NT2/D1 (cell line): ENCODE data around the gene MEIOB.

Experiments used
- DNase-seq: peaks from one replicate; pipeline ENCODE4 v3.0.0-alpha.2; 2011; ENCODE audit warnings: low read depth, low spot score
- H3K27me3 ChIP-seq: 2 replicates; pipeline ENCODE4 v1.6.0; 2011; ENCODE audit warnings: mild to moderate bottlenecking; ENCODE audit not compliant: insufficient read length, insufficient read depth
- H3K36me3 ChIP-seq: 2 replicates; pipeline ENCODE4 v1.6.1; 2011; ENCODE audit warnings: mild to moderate bottlenecking, low read length, mixed read lengths; ENCODE audit not compliant: insufficient read depth, insufficient read length
- H3K4me1 ChIP-seq: 2 replicates; pipeline ENCODE4 v1.5.1; 2011; ENCODE audit not compliant: insufficient read depth, insufficient read length
- H3K4me3 ChIP-seq: 2 replicates; pipeline ENCODE4 v1.5.1; 2011; ENCODE audit warnings: low read depth; ENCODE audit not compliant: insufficient read length
- H3K9ac ChIP-seq: 2 replicates; pipeline ENCODE4 v1.6.0; 2011; ENCODE audit warnings: low read depth; ENCODE audit not compliant: insufficient read length
- H3K9me3 ChIP-seq: 2 replicates; pipeline ENCODE4 v1.5.1; 2011; ENCODE audit warnings: mild to moderate bottlenecking, low read length; ENCODE audit not compliant: insufficient read depth
- SUZ12 ChIP-seq: IDR thresholded peaks from 2 replicates; pipeline ENCODE4 v1.6.1; 2011; ENCODE audit not compliant: insufficient read length, insufficient read depth; ENCODE audit errors: extremely low read depth
- YY1 ChIP-seq: IDR thresholded peaks from 2 replicates; pipeline ENCODE4 v1.6.1; 2011; ENCODE audit not compliant: insufficient read length, insufficient read depth
- ZNF274 ChIP-seq: IDR thresholded peaks from 2 replicates; pipeline ENCODE4 v1.6.1; 2011; ENCODE audit warnings: mild to moderate bottlenecking, low read depth, low read length

Gene MEIOB

DNA sequence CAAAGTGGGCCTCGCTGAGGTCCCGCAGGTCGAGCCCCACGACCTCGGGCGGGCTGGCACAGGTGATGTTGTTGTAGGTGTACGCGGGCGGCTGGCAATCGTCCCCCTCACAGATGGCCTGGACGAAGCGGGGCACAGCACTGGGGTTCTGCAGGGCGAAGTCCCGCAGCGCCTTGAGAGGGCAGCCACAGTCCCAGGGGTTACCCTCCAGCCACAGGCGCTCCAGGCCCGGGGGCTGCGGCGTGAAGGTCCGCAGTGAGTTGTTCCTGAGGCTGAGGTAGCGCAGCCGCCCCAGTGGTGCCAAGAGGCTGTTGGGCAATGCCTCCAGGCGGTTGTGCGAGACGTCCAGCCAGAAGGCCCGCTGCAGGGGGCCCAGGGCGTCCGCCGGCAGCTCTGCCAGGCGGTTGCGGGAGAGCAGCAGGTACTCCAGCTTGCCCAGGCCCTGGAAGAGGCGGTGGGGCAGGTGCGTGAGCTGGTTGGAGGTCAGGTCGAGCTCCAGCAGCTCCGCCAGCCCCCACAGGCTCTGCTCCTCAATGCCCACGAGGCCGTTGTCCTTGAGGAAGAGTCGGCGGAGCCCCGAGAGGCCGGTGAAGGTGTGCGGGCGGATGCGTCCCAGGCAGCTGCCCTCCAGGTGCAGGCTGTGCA is 81.2 kb downstream of the MEIOB start:
- peaks cover 2% of the 10 kb centered on the region for H3K4me1 ChIP-seq
- TF ChIP-seq YY1: no peak
- TF ChIP-seq ZNF274: no peak
- TF ChIP-seq SUZ12: no peak
- H3K36me3 ChIP-seq: peaks cover 69% of the 10 kb centered on the region

DNA sequence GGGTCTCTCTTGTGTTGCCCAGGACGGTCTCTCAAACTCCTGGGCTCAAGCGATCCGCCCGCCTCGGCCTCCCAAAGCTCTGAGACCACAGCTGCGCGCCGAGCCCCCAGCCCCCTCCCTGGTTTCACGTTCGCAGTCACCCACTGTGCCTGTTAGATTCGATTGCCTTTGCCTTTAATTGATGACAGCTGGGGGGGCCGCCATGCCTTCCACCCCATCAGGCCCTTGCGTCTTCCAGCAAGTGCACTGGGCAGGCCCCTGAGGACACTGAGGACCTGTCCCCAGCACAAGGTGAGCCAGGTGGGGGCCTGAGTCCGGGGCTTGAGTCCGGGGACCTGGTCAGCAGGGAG is 81.7 kb downstream of the MEIOB start:
- TF ChIP-seq SUZ12 (no peak), ZNF274 (no peak), YY1 (no peak)
- no peak overlapping the region for H3K9ac ChIP-seq
- H3K27me3 ChIP-seq: no peaks in the 10 kb centered on the region
- no peak for DNase-seq
- H3K4me3 ChIP-seq: no peak overlapping the region
- no peaks in the 10 kb centered on the region; the same call in 1 of the 2 replicates for H3K9me3 ChIP-seq
- H3K36me3 ChIP-seq: peaks cover 74% of the 10 kb centered on the region
- H3K4me1 ChIP-seq: peaks cover 2% of the 10 kb centered on the region

More for the DNA sequence above, 81.2 kb downstream of the MEIOB start:
- Histone ChIP-seq H3K4me3 (no peak overlapping the region), H3K9me3 (no peaks in the 10 kb centered on the region; the same call in 1 of the 2 replicates), H3K27me3 (no peaks in the 10 kb centered on the region), H3K9ac (no peak overlapping the region)
- DNase-seq: no peak

DNA sequence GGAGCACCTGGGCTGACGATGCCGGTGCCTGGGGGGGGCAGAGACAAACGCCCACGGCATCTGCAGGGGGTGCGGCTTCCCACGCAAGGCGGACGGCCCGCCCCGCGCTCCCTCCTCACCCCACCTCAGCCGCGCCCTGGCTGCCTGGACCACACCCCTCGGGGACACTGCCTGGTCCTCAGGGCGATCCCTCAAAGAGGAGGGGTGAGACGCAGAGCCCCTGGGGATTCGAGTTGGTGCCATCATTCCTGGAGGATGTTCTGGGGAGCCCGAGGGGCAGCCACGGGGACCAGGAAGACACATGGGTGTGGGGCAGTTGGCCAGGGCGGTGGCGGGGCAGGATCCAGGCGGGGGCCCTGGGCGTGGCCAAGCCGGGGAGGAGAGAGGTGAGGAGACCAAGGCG is 82.3 kb downstream of the MEIOB start:
- no peaks in the 10 kb centered on the region for H3K27me3 ChIP-seq
- DNase-seq: no peak
- no peak for TF ChIP-seq YY1
- TF ChIP-seq SUZ12: no peak
- peaks cover 80% of the 10 kb centered on the region for H3K36me3 ChIP-seq
- H3K9ac ChIP-seq: no peak overlapping the region
- no peak overlapping the region for H3K4me3 ChIP-seq
- H3K4me1 ChIP-seq: peaks cover 4% of the 10 kb centered on the region
- no peaks in the 10 kb centered on the region for H3K9me3 ChIP-seq

DNA sequence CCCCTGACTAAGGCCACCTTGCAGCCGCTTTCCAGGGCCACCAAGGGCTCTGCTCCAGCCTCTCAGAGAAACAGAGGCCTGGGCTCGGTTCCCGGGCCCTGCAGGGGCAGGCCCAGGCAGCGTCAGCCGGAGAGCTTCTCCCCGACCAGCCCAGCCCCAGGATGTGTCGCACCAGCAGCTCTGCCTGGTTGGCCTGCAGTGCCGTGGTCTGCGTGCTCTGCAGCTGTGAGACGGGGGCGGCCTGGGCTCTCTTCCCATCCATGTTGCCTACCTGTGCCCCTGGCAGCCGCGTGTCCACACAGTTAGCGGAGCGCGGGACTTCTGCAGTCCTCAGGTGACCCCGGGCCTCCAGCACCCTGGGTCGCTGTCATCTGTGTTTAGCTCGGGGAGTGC is 83.3 kb downstream of the MEIOB start:
- no peak for TF ChIP-seq SUZ12
- Histone ChIP-seq H3K9ac (no peak overlapping the region), H3K4me1 (peaks cover 2% of the 10 kb centered on the region), H3K36me3 (peaks cover 86% of the 10 kb centered on the region), H3K9me3 (no peaks in the 10 kb centered on the region), H3K4me3 (no peak overlapping the region), H3K27me3 (no peaks in the 10 kb centered on the region)
- DNase-seq: no peak

DNA sequence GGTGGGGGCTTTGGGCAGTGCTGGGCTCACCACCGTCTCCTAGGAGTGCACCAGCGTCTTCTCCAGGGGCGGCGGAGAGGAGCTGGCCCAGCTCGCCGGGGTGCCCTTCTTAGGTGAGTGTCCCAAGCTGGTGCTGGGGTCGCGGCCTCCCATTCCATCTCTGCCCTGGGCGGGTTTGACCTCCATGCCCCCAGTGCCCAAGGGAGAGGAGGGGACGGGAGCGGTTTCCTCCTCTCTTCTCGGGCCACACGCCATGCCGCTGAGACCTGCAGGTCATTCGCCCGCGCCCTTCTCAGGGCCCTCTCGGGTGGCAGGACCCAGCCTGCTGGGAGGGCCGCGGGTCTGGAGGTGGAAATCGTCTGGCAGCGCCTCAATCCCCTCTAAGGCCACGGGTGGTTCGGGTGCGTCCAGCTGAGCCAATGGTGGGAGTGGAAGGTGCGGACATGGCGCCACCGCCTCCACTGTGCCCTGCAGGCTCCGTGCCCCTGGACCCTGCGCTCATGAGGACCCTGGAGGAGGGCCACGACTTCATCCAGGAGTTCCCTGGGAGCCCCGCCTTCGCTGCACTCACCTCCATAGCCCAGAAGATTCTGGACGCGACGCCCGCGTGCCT is 83.8 kb downstream of the MEIOB start:
- H3K4me1 ChIP-seq: peaks cover 2% of the 10 kb centered on the region
- H3K27me3 ChIP-seq: no peaks in the 10 kb centered on the region
- no peaks in the 10 kb centered on the region for H3K9me3 ChIP-seq
- no peak overlapping the region for H3K9ac ChIP-seq
- DNase-seq: no peak
- no peak overlapping the region for H3K4me3 ChIP-seq
- peaks cover 86% of the 10 kb centered on the region for H3K36me3 ChIP-seq
- TF ChIP-seq ZNF274: no peak
- TF ChIP-seq YY1: no peak
- no peak for TF ChIP-seq SUZ12

DNA sequence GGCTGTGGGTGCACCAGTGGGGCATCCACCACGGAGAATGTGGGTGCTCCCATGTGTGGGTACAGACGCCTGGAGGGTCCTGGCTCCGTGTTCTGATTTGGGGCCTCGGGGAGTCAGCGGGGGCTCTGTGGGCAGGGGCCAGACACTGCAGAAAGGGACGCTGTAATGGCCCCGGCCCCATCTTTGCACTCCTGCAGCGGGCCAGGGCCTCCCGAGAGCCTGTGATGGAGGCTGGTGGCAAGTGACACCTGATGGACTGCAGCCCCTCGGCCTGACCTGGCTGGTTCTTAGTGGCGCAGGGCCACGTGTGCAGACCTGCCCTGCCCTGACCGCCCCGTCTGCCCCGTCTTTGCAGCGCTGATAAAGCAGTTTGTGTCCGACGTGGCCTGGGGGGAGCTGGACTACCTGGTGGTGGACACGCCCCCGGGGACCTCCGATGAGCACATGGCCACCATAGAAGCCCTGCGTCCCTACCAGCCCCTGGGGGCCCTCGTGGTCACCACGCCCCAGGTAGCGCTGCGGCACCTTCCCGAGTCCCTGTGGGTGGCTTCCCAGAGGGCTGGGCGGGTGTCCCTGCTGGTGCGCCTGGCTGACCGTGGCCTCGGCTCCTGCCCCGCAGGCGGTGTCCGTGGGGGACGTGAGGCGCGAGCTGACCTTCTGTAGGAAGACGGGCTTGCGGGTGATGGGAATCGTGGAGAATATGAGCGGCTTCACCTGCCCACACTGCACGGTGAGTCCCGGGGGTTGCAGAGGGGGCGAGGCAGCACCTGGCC is 84.5 kb downstream of the MEIOB start:
- Histone ChIP-seq H3K4me1 (peaks cover 2% of the 10 kb centered on the region), H3K36me3 (peaks cover 84% of the 10 kb centered on the region), H3K9me3 (no peaks in the 10 kb centered on the region), H3K4me3 (no peak overlapping the region), H3K9ac (no peak overlapping the region), H3K27me3 (no peaks in the 10 kb centered on the region)
- DNase-seq: no peak
- TF ChIP-seq ZNF274: no peak
- no peak for TF ChIP-seq SUZ12
- TF ChIP-seq YY1: no peak

DNA sequence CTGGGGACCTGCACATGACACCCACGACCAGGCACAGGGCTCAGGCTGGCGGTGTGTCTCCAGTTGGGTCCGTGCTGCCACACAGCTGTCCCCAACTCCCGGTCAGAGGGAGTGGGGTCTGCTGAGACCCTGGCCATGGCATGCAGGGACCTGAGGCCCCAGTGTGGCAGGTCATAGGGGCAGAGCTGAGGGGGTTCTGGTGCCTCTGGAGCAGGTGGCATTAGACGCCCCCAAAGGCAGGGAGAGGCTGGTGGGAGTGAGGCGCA is 85.0 kb downstream of the MEIOB start:
- TF ChIP-seq SUZ12 (no peak), YY1 (no peak), ZNF274 (no peak)
- no peak for DNase-seq
- Histone ChIP-seq H3K9me3 (no peaks in the 10 kb centered on the region), H3K4me1 (peaks cover 2% of the 10 kb centered on the region), H3K36me3 (peaks cover 79% of the 10 kb centered on the region), H3K9ac (no peak overlapping the region), H3K4me3 (no peak overlapping the region), H3K27me3 (no peaks in the 10 kb centered on the region)
